Chondrocyte (in vitro differentiated cells): ENCODE measurements around the gene COL15A1. TPM values are rescaled to one million over a fixed set of nuclear protein-coding genes. Genes with fewer than 3 reads are reported as not detected.

ENCODE experiments used
- DNase-seq: peaks from one replicate; pipeline ENCODE4 v3.0.0; 2021; ENCODE audit warnings: mixed read lengths, low spot score
- H3K27ac Mint-ChIP-seq: one replicate; pipeline ENCODE4 v1.8.0; 2021; ENCODE audit warnings: mild to moderate bottlenecking, moderate library complexity, mixed read lengths; ENCODE audit not compliant: unreplicated experiment
- H3K27me3 Mint-ChIP-seq: 2 replicates; pipeline ENCODE4 v1.8.0; 2021; ENCODE audit warnings: low read depth, mixed read lengths
- H3K36me3 Mint-ChIP-seq: 2 replicates; pipeline ENCODE4 v1.8.0; 2021; ENCODE audit warnings: low read depth, mixed read lengths
- H3K4me1 Mint-ChIP-seq: 2 replicates; pipeline ENCODE4 v1.8.0; 2021; ENCODE audit warnings: low read depth, mild to moderate bottlenecking, mixed read lengths
- H3K4me3 Mint-ChIP-seq: one replicate; pipeline ENCODE4 v1.8.0; 2021; ENCODE audit warnings: mild to moderate bottlenecking, moderate library complexity, mixed read lengths; ENCODE audit not compliant: unreplicated experiment
- H3K9me3 Mint-ChIP-seq: 2 replicates; pipeline ENCODE4 v1.8.0; 2021; ENCODE audit warnings: low read depth, mixed read lengths
- CTCF ChIP-seq: fragments of 200-600 bp; sonication (generic); IDR thresholded peaks from 2 replicates; pipeline ENCODE4 v1.5.0; 2021; ENCODE audit warnings: antibody characterized with exemption, mild to moderate bottlenecking, moderate library complexity
- total RNA-seq: library from RNA; stranded (reverse); gene quantifications from 3 replicates; pipeline ENCODE4 v1.2.1, GENCODE V29; 2021

COL15A1 gene
- total RNA-seq, 1 donor from 2014 or later: 5.4 TPM

GRCh38 chr9:98929895-98930341 lies 13.8 kb upstream of the COL15A1 start:
- H3K27me3 Mint-ChIP-seq: peaks cover 6% of the 10 kb centered on the region
- no peaks in the 10 kb centered on the region for H3K9me3 Mint-ChIP-seq
- peaks cover 36% of the 10 kb centered on the region for H3K4me1 Mint-ChIP-seq
- no peak for DNase-seq
- no peak for TF ChIP-seq CTCF
- H3K4me3 Mint-ChIP-seq: no peak overlapping the region
- H3K27ac Mint-ChIP-seq: no peak overlapping the region
- H3K36me3 Mint-ChIP-seq: no peaks in the 10 kb centered on the region

GRCh38 chr9:98930792-98931191 lies 12.9 kb upstream of the COL15A1 start:
- no peak overlapping the region for H3K27ac Mint-ChIP-seq
- H3K36me3 Mint-ChIP-seq: no peaks in the 10 kb centered on the region
- no peak overlapping the region for H3K4me3 Mint-ChIP-seq
- peaks cover 34% of the 10 kb centered on the region for H3K4me1 Mint-ChIP-seq
- no peak for TF ChIP-seq CTCF
- no peak for DNase-seq
- H3K27me3 Mint-ChIP-seq: peaks cover 8% of the 10 kb centered on the region
- H3K9me3 Mint-ChIP-seq: no peaks in the 10 kb centered on the region

- no peak for DNase-seq
- no peaks in the 10 kb centered on the region for H3K9me3 Mint-ChIP-seq
- peaks cover 10% of the 10 kb centered on the region for H3K27me3 Mint-ChIP-seq
- H3K4me1 Mint-ChIP-seq: peaks cover 28% of the 10 kb centered on the region
- H3K4me3 Mint-ChIP-seq: no peak overlapping the region
- H3K36me3 Mint-ChIP-seq: no peaks in the 10 kb centered on the region
- TF ChIP-seq CTCF: no peak
- no peak overlapping the region for H3K27ac Mint-ChIP-seq
Observed at GRCh38 chr9:98931600-98932389, 11.9 kb upstream of the COL15A1 start.

- Mint-ChIP-seq H3K4me3 (no peak overlapping the region), H3K4me1 (peaks cover 28% of the 10 kb centered on the region), H3K27ac (no peak overlapping the region), H3K27me3 (peaks cover 18% of the 10 kb centered on the region), H3K9me3 (no peaks in the 10 kb centered on the region), H3K36me3 (no peaks in the 10 kb centered on the region)
- TF ChIP-seq CTCF: no peak
- DNase-seq: no peak
Observed at GRCh38 chr9:98933185-98933584, 10.5 kb upstream of the COL15A1 start.

- Mint-ChIP-seq H3K27ac (no peak overlapping the region), H3K4me3 (no peak overlapping the region), H3K4me1 (peaks cover 21% of the 10 kb centered on the region), H3K36me3 (no peaks in the 10 kb centered on the region), H3K27me3 (peaks cover 23% of the 10 kb centered on the region), H3K9me3 (no peaks in the 10 kb centered on the region)
- no peak for DNase-seq
- TF ChIP-seq CTCF: no peak
Observed at GRCh38 chr9:98933890-98934289, 9.8 kb upstream of the COL15A1 start.
